ENCODE measurements around the gene PRX. TPM values are rescaled to one million over a fixed set of nuclear protein-coding genes. Genes with fewer than 3 reads are reported as not detected.

The PRX gene
- total RNA-seq, 2 experiments from 2014 or later: 1.2 to 1.7 TPM

GRCh38 chr19:40344422-40344821 is 68.8 kb downstream of the PRX start:
- Mint-ChIP-seq H3K9me3 (no peaks in the 10 kb centered on the region), H3K4me3 (no peak overlapping the region), H3K27me3 (no peaks in the 10 kb centered on the region), H3K27ac (no peak overlapping the region), H3K4me1 (ENCODE audit: low read depth) (peaks cover 20% of the 10 kb centered on the region), H3K36me3 (peaks cover 6% of the 10 kb centered on the region)
- ChIA-PET POLR2A (no interaction called here), CTCF (no interaction called here)
- intact Hi-C loops (cut with micrococcal nuclease): no loop called here
- DNase-seq: no peak

Small RNAs within 50 kb of the gene (microRNA-seq; reads per million reads assigned to microRNA genes)
- gene MIR6796 (ENCODE audit: borderline microRNAs expressed, borderline number of aligned reads, borderline replicate concordance): not detected

Other genes starting within 250 kb of the PRX start
- 10 to 100 TPM; 10.9 to 11.0 TPM for gene MAP3K10, start 222.0 kb downstream of the PRX start, total RNA-seq
- not detected for gene TTC9B, start 195.0 kb downstream of the PRX start, total RNA-seq
- not detected for gene CCNP, start 186.7 kb downstream of the PRX start, total RNA-seq
- 100 to 1,000 TPM; 126 to 127 TPM for gene AKT2, start 128.0 kb downstream of the PRX start, total RNA-seq
- gene C19orf47, start 65.0 kb downstream of the PRX start, total RNA-seq: 10 to 100 TPM; 18.3 to 20.8 TPM
- gene PLD3, start 64.7 kb downstream of the PRX start, total RNA-seq: 10 to 100 TPM; 70.9 to 73.4 TPM
- gene HIPK4, start 23.2 kb downstream of the PRX start, total RNA-seq: not detected
- 10 to 100 TPM; 11.5 to 12.6 TPM for gene SERTAD1, start 12.6 kb upstream of the PRX start, total RNA-seq
- gene SERTAD3, start 31.0 kb upstream of the PRX start, total RNA-seq: 10 to 100 TPM; 12.1 to 13.1 TPM
- gene BLVRB, start 52.4 kb upstream of the PRX start, total RNA-seq: 10 to 100 TPM; 34.6 to 37.6 TPM
- gene SPTBN4, start 53.6 kb upstream of the PRX start, total RNA-seq: 1 to 10 TPM in 1 of 2 experiments, under 1 TPM in 1; 0.53 to 1.2 TPM
- 100 to 1,000 TPM; 112 to 126 TPM for gene SHKBP1, start 163.5 kb upstream of the PRX start, total RNA-seq
- 100 to 1,000 TPM; 178 to 182 TPM for gene LTBP4, start 188.0 kb upstream of the PRX start, total RNA-seq